GM12878 (cell line): Measurements from ENCODE around the gene ARID4B. TPM values are rescaled to one million over a fixed set of nuclear protein-coding genes. Genes with fewer than 3 reads are reported as not detected.

Experiments
- ATAC-seq: fragments of 200-7000 bp; cut with Tn5 transposase; 3 replicates; pipeline ENCODE4 v1.9.1; 2020; ENCODE audit warnings: mild to moderate bottlenecking, moderate library complexity
- BruUV-seq: library from RNA; stranded (reverse); fragments of 400-500 nt; replicated peaks from 2 replicates; lab custom pipeline; 2021; lab: Mats Ljungman, UMichigan
- CTCF ChIA-PET: fragments of 300-600 bp; sonication (Branson Sonifier 250); formaldehyde crosslinking; extraction: SDS; loops from one replicate; lab custom pipeline; 2021; ENCODE audit warnings: inconsistent platforms; lab: Yijun Ruan, JAX
- POLR2A ChIA-PET: fragments of 350-600 bp; formaldehyde crosslinking; extraction: SDS; loops from one replicate; lab custom pipeline; 2021; ENCODE audit warnings: inconsistent platforms; lab: Charles Lee
- RAD21 ChIA-PET: fragments of 300-600 bp; sonication (Branson Sonifier 250); formaldehyde crosslinking; loops from one replicate; lab custom pipeline; 2023; ENCODE audit warnings: antibody characterized with exemption; ENCODE audit not compliant: unreplicated experiment; lab: Charles Lee
- SMC1A ChIA-PET: fragments of 300-600 bp; sonication (Branson Sonifier 250); formaldehyde crosslinking; loops from one replicate; lab custom pipeline; 2023; ENCODE audit not compliant: unreplicated experiment, uncharacterized antibody; lab: Charles Lee
- DNase-seq: peaks from one replicate; pipeline ENCODE4 v3.0.0-alpha.2; 2011; ENCODE audit warnings: low read depth, low spot score
- FAIRE-seq: peaks from 3 replicates; lab custom pipeline; 2011; peaks lifted over from hg19 to GRCh38; lab: Jason Lieb, UNC
- H2AFZ ChIP-seq: 2 replicates; pipeline ENCODE4 v1.6.0; 2011; ENCODE audit warnings: low read depth, low read length, control low read depth; ENCODE audit not compliant: control insufficient read depth
- H3K27ac ChIP-seq: 2 replicates; pipeline ENCODE4 v1.5.1; 2011; ENCODE audit warnings: control low read depth; ENCODE audit not compliant: control insufficient read depth, insufficient read depth
- H3K27me3 ChIP-seq, 2 experiments: replicated peaks in 1 of 2; 2 replicates each; pipeline versions ENCODE4 v1.6.0 to v1.6.1; 2011; ENCODE audit warnings: low read length in 1 of 2; ENCODE audit not compliant: control insufficient read depth in 2 of 2, insufficient read depth in 2 of 2
- H3K36me3 ChIP-seq, 2 experiments: 2 replicates each; pipeline ENCODE4 v1.5.1; 2011; ENCODE audit warnings: low read length in 1 of 2; ENCODE audit not compliant: control insufficient read depth in 2 of 2, insufficient read depth in 2 of 2
- H3K4me1 ChIP-seq: 2 replicates; pipeline ENCODE4 v1.6.1; 2011; ENCODE audit warnings: mild to moderate bottlenecking, low read length, moderate library complexity, mixed read lengths; ENCODE audit not compliant: control insufficient read depth, insufficient read depth
- H3K4me2 ChIP-seq: 2 replicates; pipeline ENCODE4 v1.6.0; 2011; ENCODE audit warnings: control low read depth; ENCODE audit not compliant: control insufficient read depth, insufficient read depth
- H3K4me3 ChIP-seq: fragments of 200-600 bp; sonication (generic); 2 replicates; pipeline ENCODE4 v1.5.1; 2016
- H3K79me2 ChIP-seq: 2 replicates; pipeline ENCODE4 v1.6.0; 2011; ENCODE audit warnings: low read length; ENCODE audit not compliant: control insufficient read depth, insufficient read depth
- H3K9ac ChIP-seq: 2 replicates; pipeline ENCODE4 v1.8.0; 2011; ENCODE audit warnings: low read length, control low read depth, mixed read lengths; ENCODE audit not compliant: control insufficient read depth, insufficient read depth
- H3K9me3 ChIP-seq: replicated peaks from 3 replicates; pipeline ENCODE4 v1.5.1; 2011; ENCODE audit warnings: mild to moderate bottlenecking, low read length; ENCODE audit not compliant: control insufficient read depth, insufficient read depth
- H4K20me1 ChIP-seq: 2 replicates; pipeline ENCODE4 v1.6.0; 2011; ENCODE audit not compliant: control insufficient read depth, insufficient read depth
- ATF3 ChIP-seq: IDR thresholded peaks from 2 replicates; pipeline ENCODE4 v1.6.1; 2011; ENCODE audit warnings: low read depth, mild to moderate bottlenecking, low read length, moderate library complexity, borderline replicate concordance; ENCODE audit errors: extremely low read depth
- DPF2 ChIP-seq: fragments of 450-650 bp; IDR thresholded peaks from 2 replicates; pipeline ENCODE4 v1.6.1; 2017; ENCODE audit warnings: mild to moderate bottlenecking
- FOS ChIP-seq: IDR thresholded peaks from 3 replicates; pipeline ENCODE4 v1.6.1; 2011; ENCODE audit warnings: borderline replicate concordance; ENCODE audit not compliant: insufficient read length; ENCODE audit errors: extremely low read depth
- FOXM1 ChIP-seq: IDR thresholded peaks from 2 replicates; pipeline ENCODE4 v1.6.1; 2012; ENCODE audit warnings: low read depth, mild to moderate bottlenecking, inconsistent platforms, low read length, moderate library complexity
- HSF1 ChIP-seq: fragments of 150-350 bp; IDR thresholded peaks from 2 replicates; pipeline ENCODE4 v1.6.1; 2014; ENCODE audit warnings: mild to moderate bottlenecking, low read depth, low read length
- IRF3 ChIP-seq: fragments of 450-650 bp; IDR thresholded peaks from 2 replicates; pipeline ENCODE4 v1.6.1; 2014; ENCODE audit warnings: mild to moderate bottlenecking
- MAX ChIP-seq: IDR thresholded peaks from 2 replicates; pipeline ENCODE4 v1.6.1; 2012; ENCODE audit warnings: low read depth, low read length, improper control_type of control experiment
- NBN ChIP-seq: fragments of 450-650 bp; IDR thresholded peaks from 2 replicates; pipeline ENCODE4 v1.6.1; 2016
- NFXL1 ChIP-seq: fragments of 450-650 bp; IDR thresholded peaks from 2 replicates; pipeline ENCODE4 v1.6.1; 2017; ENCODE audit warnings: antibody characterized with exemption, mild to moderate bottlenecking, borderline replicate concordance
- NRF1 ChIP-seq: conservative IDR thresholded peaks from 2 replicates; pipeline ENCODE4 v1.6.1; 2011; ENCODE audit warnings: mild to moderate bottlenecking, low read depth, low read length, improper control_type of control experiment
- RCOR1 ChIP-seq: conservative IDR thresholded peaks from 2 replicates; pipeline ENCODE4 v1.6.1; 2012; ENCODE audit warnings: low read depth, low read length, improper control_type of control experiment
- RELB ChIP-seq: fragments of 450-650 bp; IDR thresholded peaks from 2 replicates; pipeline ENCODE4 v1.6.1; 2017; ENCODE audit warnings: low read depth, mild to moderate bottlenecking, moderate library complexity
- SRF ChIP-seq, 2 experiments: IDR thresholded peaks; 2 replicates each; pipeline ENCODE4 v1.6.1; 2011; ENCODE audit warnings: low read depth in 2 of 2, low read length in 2 of 2, mild to moderate bottlenecking in 1 of 2, moderate library complexity in 1 of 2
- WGBS: methylation state at CpG from one replicate; pipeline ENCODE4 v1.1.6; 2016; ENCODE audit warnings: low lambda C conversion rate; ENCODE audit not compliant: insufficient replicate concordance, insufficient coverage; ENCODE audit errors: missing lambda C conversion rate; 5-methylcytosine and 5-hydroxymethylcytosine counted together
- in situ Hi-C: fragments of 300-500 bp; cut with MboI; formaldehyde crosslinking; loops from 9 replicates; pipeline ENCODE4 v1.14.3; 2018; ENCODE audit warnings: mixed read lengths
- intact Hi-C: fragments of 100-400 bp; cut with micrococcal nuclease; formaldehyde crosslinking; loops from one replicate; pipeline ENCODE4 v1.14.2; 2022; ENCODE audit not compliant: unreplicated experiment
- polyA plus RNA-seq, 11 experiments: library from polyadenylated mRNA; depleted of rRNA in 4 of 11; unstranded in 6 of 11; stranded (reverse) in 5 of 11; fragments of >200 nt; fragmentation: Nextera tagmentation in 4 of 11; fragmentation: Illumina TruSeq in 1 of 11; extraction: Ambion mirVana in 4 of 11; extraction: Trizol in 1 of 11; gene quantifications; 1 replicate in 1 of 11; 2 replicates in 10 of 11; pipeline versions ENCODE4 v1.2.1 to v1.2.3, GENCODE V29; 2011 to 2016; ENCODE audit warnings: inconsistent platforms in 2 of 11, missing spikeins in 2 of 11, low read depth in 1 of 11
- total RNA-seq, 4 experiments: library from RNA; depleted of rRNA in 3 of 4; stranded (reverse); fragments of >200 nt in 3 of 4; fragmentation: Illumina TruSeq in 1 of 4; extraction: Trizol in 1 of 4; gene quantifications; 2 replicates each; pipeline versions ENCODE4 v1.2.1 to v1.2.3, GENCODE V29; 2013 to 2021

Gene ARID4B
- total and polyA plus RNA-seq, 10 of the 15 experiments (the other 5 are each of a cell fraction or from before 2014, with no cell fraction given), result 13.6 to 39.1 (median 28.0) TPM

- no peak overlapping the region for H3K27ac ChIP-seq
- no peaks in the 10 kb centered on the region for H3K4me1 ChIP-seq
- in situ Hi-C loops, result no loop called here
- 79% methylated on average over 6 of the region's 6 CpGs for WGBS
- ChIA-PET RAD21 (interaction anchor here (0.8 to 0.9 kb wide), 2 partner anchors 20 to 29 kb away, joined by 3 read pairs; no protein-coding TSS in a partner anchor), CTCF (interaction anchor here (1.5 kb wide), 1 partner anchor 9 kb away, joined by 5 read pairs; no protein-coding TSS in a partner anchor)
- H4K20me1 ChIP-seq, result peaks cover 6% of the 10 kb centered on the region; the same call in 1 of the 2 replicates
- no peaks in the 10 kb centered on the region for H3K9me3 ChIP-seq
- H3K27me3 ChIP-seq, result no peaks in the 10 kb centered on the region
- no peak for TF ChIP-seq FOXM1
- no peak for TF ChIP-seq ATF3
- TF ChIP-seq RELB, result no peak
- TF ChIP-seq NFXL1, result no peak
- no peak for TF ChIP-seq NBN
- no peak for TF ChIP-seq HSF1
- no peak for TF ChIP-seq IRF3
- TF ChIP-seq FOS, result no peak
- TF ChIP-seq SRF (IDR thresholded peaks at IDR 0.05; ENCODE audit: low read depth in 2 of 2, low read length in 2 of 2), result no peak
- no peak for TF ChIP-seq MAX
- no peak for TF ChIP-seq RCOR1
- TF ChIP-seq NRF1, result no peak
- no peak for TF ChIP-seq DPF2
- TF ChIP-seq, all 136 proteins: peak for 0
- DNase-seq, result no peak
- intact Hi-C loops, result no loop called here
- H2AFZ ChIP-seq, result no peak overlapping the region
- ATAC-seq, result peak; percentile 68
- H3K4me2 ChIP-seq, result peak overlapping the region; percentile 47; the same call in 1 of the 2 replicates
- H3K9ac ChIP-seq, result no peak overlapping the region
- TSS peak; percentile 13 for BruUV-seq
- no peak overlapping the region for H3K4me3 ChIP-seq
- FAIRE-seq, result peak; percentile 62
- peaks cover 49% of the 10 kb centered on the region for H3K79me2 ChIP-seq
- POLR2A ChIA-PET, result interaction anchor here (1.2 to 1.3 kb wide), 2 partner anchors 9 to 10 kb away, joined by 3 to 4 read pairs; no protein-coding TSS in a partner anchor
- SMC1A ChIA-PET, result interaction anchor here (0.8 to 2.0 kb wide), 7 partner anchors 9 to 111 kb away, joined by 3 to 10 read pairs (median 4); no protein-coding TSS in a partner anchor
- no peaks in the 10 kb centered on the region for H3K36me3 ChIP-seq
Observed at GRCh38 chr1:235304549-235305451, 23.2 kb downstream of the ARID4B start.
